NCI-H146 (cell line): ENCODE data around the gene USP22.
A peak's percentile ranks its signal among the peaks of the same experiment; 100 is the strongest.
"Not testable (repeated sequence)": the region's sequence is repeated elsewhere in the genome, so short reads cannot be mapped to it uniquely, and the experiment has no call there.

Experiments used
- DNase-seq: peaks from one replicate; lab custom pipeline; 2025; lab: John Stamatoyannopoulos, UW

USP22 gene

GRCh38 chr17:20988001-20988636, 54.7 kb downstream of the USP22 start:
- DNase-seq, result no peak

GRCh38 chr17:20987511-20987910, 55.3 kb downstream of the USP22 start:
- no peak for DNase-seq

- DNase-seq, result no peak
Observed at GRCh38 chr17:20986767-20987510, 55.9 kb downstream of the USP22 start.

- DNase-seq, result no peak
Observed at GRCh38 chr17:20983359-20983637, 59.5 kb downstream of the USP22 start.

GRCh38 chr17:20982589-20983358, 60.0 kb downstream of the USP22 start:
- DNase-seq, result no peak

- DNase-seq, result peak; percentile 61
Observed at GRCh38 chr17:20981046-20981920, 61.5 kb downstream of the USP22 start.

GRCh38 chr17:20979792-20980083, 63.1 kb downstream of the USP22 start:
- no peak for DNase-seq

GRCh38 chr17:20979007-20979791, 63.6 kb downstream of the USP22 start:
- DNase-seq, result peak; percentile 13

GRCh38 chr17:20977609-20978253, 65.1 kb downstream of the USP22 start:
- not testable (repeated sequence) for DNase-seq

GRCh38 chr17:20975566-20975965, 67.2 kb downstream of the USP22 start:
- no peak for DNase-seq

- no peak for DNase-seq
Observed at GRCh38 chr17:20970329-20970728, 72.5 kb downstream of the USP22 start.

GRCh38 chr17:20968913-20969616, 73.7 kb downstream of the USP22 start:
- no peak for DNase-seq

- DNase-seq, result no peak
Observed at GRCh38 chr17:20967776-20968175, 75.0 kb downstream of the USP22 start.

- DNase-seq, result peak; percentile 22
Observed at GRCh38 chr17:20966870-20967269, 75.9 kb downstream of the USP22 start.

GRCh38 chr17:20965492-20965891, 77.3 kb downstream of the USP22 start:
- peak; percentile 87 for DNase-seq

GRCh38 chr17:20961586-20961985, 81.2 kb downstream of the USP22 start:
- no peak for DNase-seq

GRCh38 chr17:20960871-20961270, 81.9 kb downstream of the USP22 start:
- no peak for DNase-seq

GRCh38 chr17:20955427-20956323, 87.1 kb downstream of the USP22 start:
- DNase-seq, result no peak

- no peak for DNase-seq
Observed at GRCh38 chr17:20954794-20955193, 88.0 kb downstream of the USP22 start.
